Measurements from ENCODE around the gene SERPINB6. TPM values are rescaled to one million over a fixed set of nuclear protein-coding genes. Genes with fewer than 3 reads are reported as not detected.
A peak's percentile ranks its signal among the peaks of the same experiment; 100 is the strongest.

Gene SERPINB6
- total RNA-seq, 1 experiment from 2014 or later = 39.0 TPM

- H3K27ac Mint-ChIP-seq = no peak overlapping the region; a peak in 1 of 7 replicates
- Histone ChIP-seq H2AK5ac (ENCODE audit: insufficient read length, low read length) (no peak overlapping the region), H4K8ac (replicated peaks; ENCODE audit: insufficient read length, low read depth, low read length) (no peak overlapping the region), H3K27me3 (ENCODE audit: insufficient read depth, low read length) (no peaks in the 10 kb centered on the region), H3K4me2 (ENCODE audit: insufficient read depth, insufficient read length, low read length) (no peak overlapping the region), H3T11ph (ENCODE audit: low read length) (no peak overlapping the region), H3K23me2 (ENCODE audit: insufficient read length, low read depth, low read length, poor library complexity, severe bottlenecking) (no peaks in the 10 kb centered on the region), H2AFZ (ENCODE audit: low read length) (no peak overlapping the region), H4K20me1 (ENCODE audit: control insufficient read depth, insufficient read depth, insufficient read length) (no peaks in the 10 kb centered on the region), H2BK12ac (ENCODE audit: insufficient read length, low read depth, low read length) (no peak overlapping the region), H3K79me1 (ENCODE audit: insufficient read depth, low read depth, low read length, poor library complexity, severe bottlenecking) (no peaks in the 10 kb centered on the region), H2BK120ac (ENCODE audit: low read depth, low read length, poor library complexity, severe bottlenecking) (no peak overlapping the region), H3K27ac (ENCODE audit: insufficient read length, low read depth, low read length) (no peak overlapping the region), H3K9ac (ENCODE audit: extremely low read depth, insufficient read length, low read length) (no peak overlapping the region), H3K4me1 (ENCODE audit: insufficient read depth, low read length) (peaks cover 10% of the 10 kb centered on the region; the same call in 1 of the 2 replicates), H3K14ac (ENCODE audit: insufficient read depth, low read length) (no peak overlapping the region), H4K91ac (ENCODE audit: insufficient read length, low read depth, low read length) (no peak overlapping the region), H4K5ac (ENCODE audit: insufficient read length, low read depth, low read length) (no peak overlapping the region), H3K9me3 (ENCODE audit: control insufficient read depth, low read depth, low read length) (no peaks in the 10 kb centered on the region), H3K56ac (ENCODE audit: insufficient read length, low read depth, low read length) (no peak overlapping the region), H2BK20ac (ENCODE audit: low read depth, low read length, poor library complexity, severe bottlenecking) (no peak overlapping the region), H3K4ac (ENCODE audit: low read depth, low read length) (no peak overlapping the region), H3K18ac (ENCODE audit: insufficient read length, low read depth, low read length) (no peak overlapping the region), H2BK5ac (ENCODE audit: insufficient read length, low read length) (no peak overlapping the region), H3K79me2 (ENCODE audit: insufficient read depth, low read length) (no peaks in the 10 kb centered on the region), H3K23ac (ENCODE audit: insufficient read length, low read depth, low read length) (no peak overlapping the region), H2BK15ac (ENCODE audit: low read depth, low read length) (no peak overlapping the region)
- TF ChIP-seq CTCF (conservative IDR thresholded peaks at IDR 0.05) = no peak
- peak; percentile 15 for DNase-seq
- H3K4me3 Mint-ChIP-seq = no peak overlapping the region
- peaks cover 7 to 9% (median 8%) of the 10 kb centered on the region in 3 experiments for H3K36me3 Mint-ChIP-seq (ENCODE audit: insufficient read depth in 1 of 3, low read depth in 3 of 3)
- peaks cover 60 to 73% of the 10 kb centered on the region in 2 experiments for H3K4me1 Mint-ChIP-seq
- H3K27me3 Mint-ChIP-seq (ENCODE audit: low read depth) = peaks cover 6% of the 10 kb centered on the region
- H3K9me3 Mint-ChIP-seq = peaks cover 8 to 13% of the 10 kb centered on the region in 2 experiments
- no CpG with 5 or more reads among the region's 3 CpGs for WGBS (ENCODE audit: extremely low coverage, insufficient read length, low lambda C conversion rate)
These were observed 56.2 kb downstream of the SERPINB6 start for GRCh38 chr6:2915150-2915549.

All from H9 (cell line).